PFSK-1 (cell line): ENCODE measurements around the gene FMNL2.

Experiments used
- FOXP2 ChIP-seq: optimal IDR thresholded peaks from 2 replicates; pipeline ENCODE3; 2011; ENCODE audit warnings: borderline replicate concordance, control low read depth, inconsistent platforms; ENCODE audit not compliant: insufficient read depth; ENCODE audit errors: extremely low read length, extremely low read depth
- POLR2AphosphoS5 ChIP-seq: IDR thresholded peaks from 2 replicates; pipeline ENCODE4 v1.6.1; 2012; ENCODE audit warnings: low read depth, mild to moderate bottlenecking, control low read depth, low read length, moderate library complexity
- REST ChIP-seq, 2 experiments: IDR thresholded peaks; 2 replicates each; pipeline versions ENCODE4 v1.6.1 to v1.8.0; 2011 to 2012; ENCODE audit warnings: low read depth in 2 of 2, low read length in 2 of 2, control low read depth in 1 of 2, inconsistent platforms in 1 of 2, mild to moderate bottlenecking in 1 of 2, moderate library complexity in 1 of 2; ENCODE audit not compliant: insufficient read depth in 1 of 2
- SIN3A ChIP-seq: IDR thresholded peaks from 2 replicates; pipeline ENCODE4 v1.6.1; 2012; ENCODE audit warnings: mild to moderate bottlenecking, low read length, moderate library complexity, borderline replicate concordance; ENCODE audit not compliant: insufficient read depth
- TAF1 ChIP-seq: IDR thresholded peaks from 2 replicates; pipeline ENCODE4 v1.6.1; 2012; ENCODE audit warnings: low read length, control low read depth, borderline replicate concordance; ENCODE audit not compliant: insufficient read depth

FMNL2 gene

GRCh38 chr2:152407806-152408205 lies 72.8 kb downstream of the FMNL2 start:
- TF ChIP-seq FOXP2 (no peak), REST (IDR thresholded peaks at IDR 0.05; ENCODE audit: insufficient read depth in 1 of 2, low read depth in 2 of 2, low read length in 2 of 2) (no peak), SIN3A (no peak), TAF1 (no peak), POLR2AphosphoS5 (no peak)

GRCh38 chr2:152408254-152408653 lies 73.3 kb downstream of the FMNL2 start:
- TF ChIP-seq POLR2AphosphoS5 (no peak), TAF1 (no peak), REST (IDR thresholded peaks at IDR 0.05; ENCODE audit: insufficient read depth in 1 of 2, low read depth in 2 of 2, low read length in 2 of 2) (no peak), FOXP2 (no peak), SIN3A (no peak)

GRCh38 chr2:152409386-152410164 lies 74.6 kb downstream of the FMNL2 start:
- no peak for TF ChIP-seq SIN3A
- no peak for TF ChIP-seq POLR2AphosphoS5
- no peak for TF ChIP-seq TAF1
- TF ChIP-seq REST (IDR thresholded peaks at IDR 0.05; ENCODE audit: insufficient read depth in 1 of 2, low read depth in 2 of 2, low read length in 2 of 2), result no peak
- no peak for TF ChIP-seq FOXP2

GRCh38 chr2:152410165-152410597 lies 75.2 kb downstream of the FMNL2 start:
- TF ChIP-seq REST (IDR thresholded peaks at IDR 0.05; ENCODE audit: insufficient read depth in 1 of 2, low read depth in 2 of 2, low read length in 2 of 2), result no peak
- no peak for TF ChIP-seq FOXP2
- no peak for TF ChIP-seq POLR2AphosphoS5
- TF ChIP-seq SIN3A, result no peak
- no peak for TF ChIP-seq TAF1
